NB4 (cell line): Measurements from ENCODE around the gene DNPH1.

Experiments
- CTCF ChIP-seq: IDR thresholded peaks from one replicate; pipeline ENCODE4 v1.5.1; 2012; ENCODE audit warnings: low read depth, low read length
- MAX ChIP-seq: IDR thresholded peaks from 2 replicates; pipeline ENCODE4 v1.6.1; 2011; ENCODE audit warnings: low read depth, low read length
- MYC ChIP-seq: IDR thresholded peaks from 2 replicates; pipeline ENCODE4 v1.6.1; 2011; ENCODE audit warnings: low read depth, low read length
- POLR2A ChIP-seq: IDR thresholded peaks from 2 replicates; pipeline ENCODE4 v1.6.1; 2011; ENCODE audit warnings: mild to moderate bottlenecking; ENCODE audit not compliant: insufficient read length; ENCODE audit errors: extremely low read depth

- no peak for TF ChIP-seq POLR2A
- TF ChIP-seq CTCF = no peak
- TF ChIP-seq MAX = no peak
- no peak for TF ChIP-seq MYC
Measured at GRCh38 chr6:43273707-43274106, 44.4 kb upstream of the DNPH1 start.
